Spleen (tissue), 11 donors: ENCODE measurements around the gene TES. TPM values are rescaled to one million over a fixed set of nuclear protein-coding genes. Genes with fewer than 3 reads are reported as not detected.

Experiments
- DNase-seq: peaks from one replicate; pipeline ENCODE4 v3.0.0-alpha.2; 2020
- H3K27ac ChIP-seq, 8 donors: fragments of 200-600 bp; sonication (generic) in 7 of 8; 1 replicate in 4 of 8; 2 replicates in 4 of 8; pipeline versions ENCODE4 v1.5.0 to v1.8.0; 2016 to 2021; ENCODE audit warnings: inconsistent platforms in 4 of 8, mild to moderate bottlenecking in 4 of 8, moderate library complexity in 1 of 8
- H3K27me3 ChIP-seq, 7 donors: fragments of 200-600 bp; sonication (generic) in 6 of 7; replicated peaks in 1 of 7; 1 replicate in 4 of 7; 2 replicates in 3 of 7; pipeline versions ENCODE4 v1.5.0 to v1.8.0; 2016 to 2021; ENCODE audit warnings: inconsistent platforms in 3 of 7, mild to moderate bottlenecking in 1 of 7
- H3K36me3 ChIP-seq, 6 donors: fragments of 200-600 bp; sonication (generic) in 5 of 6; 1 replicate in 4 of 6; 2 replicates in 2 of 6; pipeline versions ENCODE4 v1.5.0 to v1.8.0; 2016 to 2021; ENCODE audit warnings: inconsistent platforms in 2 of 6
- H3K4me1 ChIP-seq, 6 donors: fragments of 200-600 bp; sonication (generic) in 5 of 6; 1 replicate in 3 of 6; 2 replicates in 3 of 6; pipeline versions ENCODE4 v1.5.0 to v1.8.0; 2016 to 2021; ENCODE audit warnings: inconsistent platforms in 3 of 6
- H3K4me3 ChIP-seq, 8 donors: fragments of 200-600 bp; sonication (generic) in 7 of 8; 1 replicate in 4 of 8; 2 replicates in 4 of 8; pipeline versions ENCODE4 v1.5.0 to v1.8.0; 2016 to 2021; ENCODE audit warnings: inconsistent platforms in 4 of 8, mild to moderate bottlenecking in 4 of 8, moderate library complexity in 2 of 8
- H3K9me3 ChIP-seq, 8 donors: fragments of 200-600 bp; sonication (generic) in 7 of 8; 1 replicate in 4 of 8; 2 replicates in 4 of 8; pipeline versions ENCODE4 v1.5.0 to v1.8.0; 2016 to 2021; ENCODE audit warnings: inconsistent platforms in 4 of 8
- POLR2A ChIP-seq, 3 donors: fragments of 450-650 bp; IDR thresholded peaks; one replicate each; pipeline ENCODE4 v1.5.1; 2017; ENCODE audit warnings: antibody characterized with exemption in 3 of 3, mild to moderate bottlenecking in 1 of 3
- POLR2AphosphoS5 ChIP-seq, 3 donors: sonication (generic); formaldehyde crosslinking; IDR thresholded peaks; one replicate each; pipeline ENCODE4 v1.5.1; 2017; ENCODE audit warnings: antibody characterized with exemption in 3 of 3
- WGBS, 5 donors: extraction: QIAGEN DNeasy Blood & Tissue Kit in 3 of 5; methylation state at CpG; one replicate each; pipeline versions ENCODE4 v1.1.5 to v1.1.7; 2013 to 2018; 5-methylcytosine and 5-hydroxymethylcytosine counted together
- intact Hi-C: fragments of 100-400 bp; cut with DNase I; formaldehyde crosslinking; loops from one replicate; pipeline ENCODE4 v1.15.0; 2023; ENCODE audit warnings: low total_unique reads
- polyA plus RNA-seq, 3 donors: library from polyadenylated mRNA; stranded (reverse); fragments of 200-250 nt; gene quantifications; one replicate each; pipeline ENCODE4 v1.2.1, GENCODE V29; 2013
- total RNA-seq, 7 donors: library from RNA; depleted of rRNA in 3 of 7; stranded (reverse); fragments of >200 nt in 3 of 7; fragmentation: NEBNext Ultra II Directional in 4 of 7; extraction: Animal tissue kit (Norgen Biotek cat#: 25700) in 4 of 7; gene quantifications; one replicate each; pipeline versions ENCODE4 v1.1.0 to v1.2.1, GENCODE V29; 2016 to 2021
- TF ChIP-seq, protein P1 (sequence below), 11 experiments: fragments of 200-600 bp in 7 of 11; fragments of 450-650 bp in 4 of 11; sonication (generic) in 4 of 11; IDR thresholded peaks in 8 of 11; conservative IDR thresholded peaks in 3 of 11; 1 replicate in 7 of 11; 2 replicates in 4 of 11; pipeline versions ENCODE4 v1.4.0 to v1.8.0; 2016 to 2021; ENCODE audit warnings: antibody characterized with exemption in 11 of 11, inconsistent platforms in 4 of 11, mild to moderate bottlenecking in 1 of 11
- donor health status: healthy with polysubstance abuse.
- donor health status: DM: no; HTN: no; CAD: no; lungs with moderate emphysema.
- donor health status: DM: no; HTN: no; CAD: no.
- donor health status: Bipolar disorder and iron deficiency.
- donor health status: healthy.
- donor health status: DM: no; HTN: no; CAD: no.
- donor health status: DM: yes; HTN: yes; CAD: no.

Gene TES
- total and polyA plus RNA-seq, 10 donors, result 28.5 to 79.7 (median 62.2) TPM

GRCh38 chr7:116206141-116206540 is 4.2 kb upstream of the TES start:
- DNase-seq, result no peak
- 90 to 97% (median 91%) methylated on average over 1 of the region's 1 CpG for WGBS, 5 donors
- intact Hi-C loops, result no loop called here
- no peak for TF ChIP-seq POLR2A (IDR thresholded peaks at IDR 0.05)
- TF ChIP-seq, protein P1, sequence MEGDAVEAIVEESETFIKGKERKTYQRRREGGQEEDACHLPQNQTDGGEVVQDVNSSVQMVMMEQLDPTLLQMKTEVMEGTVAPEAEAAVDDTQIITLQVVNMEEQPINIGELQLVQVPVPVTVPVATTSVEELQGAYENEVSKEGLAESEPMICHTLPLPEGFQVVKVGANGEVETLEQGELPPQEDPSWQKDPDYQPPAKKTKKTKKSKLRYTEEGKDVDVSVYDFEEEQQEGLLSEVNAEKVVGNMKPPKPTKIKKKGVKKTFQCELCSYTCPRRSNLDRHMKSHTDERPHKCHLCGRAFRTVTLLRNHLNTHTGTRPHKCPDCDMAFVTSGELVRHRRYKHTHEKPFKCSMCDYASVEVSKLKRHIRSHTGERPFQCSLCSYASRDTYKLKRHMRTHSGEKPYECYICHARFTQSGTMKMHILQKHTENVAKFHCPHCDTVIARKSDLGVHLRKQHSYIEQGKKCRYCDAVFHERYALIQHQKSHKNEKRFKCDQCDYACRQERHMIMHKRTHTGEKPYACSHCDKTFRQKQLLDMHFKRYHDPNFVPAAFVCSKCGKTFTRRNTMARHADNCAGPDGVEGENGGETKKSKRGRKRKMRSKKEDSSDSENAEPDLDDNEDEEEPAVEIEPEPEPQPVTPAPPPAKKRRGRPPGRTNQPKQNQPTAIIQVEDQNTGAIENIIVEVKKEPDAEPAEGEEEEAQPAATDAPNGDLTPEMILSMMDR (IDR thresholded peaks at IDR 0.05 in 8 of 11, conservative IDR thresholded peaks at IDR 0.05 in 3 of 11), result no peak
- no peak for TF ChIP-seq POLR2AphosphoS5 (IDR thresholded peaks at IDR 0.05)
- no peaks in the 10 kb centered on the region for H3K9me3 ChIP-seq
- no peaks in the 10 kb centered on the region for H3K27me3 ChIP-seq
- no peak overlapping the region for H3K4me3 ChIP-seq
- H3K27ac ChIP-seq, result no peak overlapping the region
- peaks cover 0 to 13% (median 6%) of the 10 kb centered on the region in 6 donors for H3K4me1 ChIP-seq
- H3K36me3 ChIP-seq, result no peaks in the 10 kb centered on the region

GRCh38 chr7:116208919-116209318 is 1.4 kb upstream of the TES start:
- no peak for DNase-seq
- no peaks in the 10 kb centered on the region for H3K36me3 ChIP-seq
- no peaks in the 10 kb centered on the region for H3K27me3 ChIP-seq
- H3K27ac ChIP-seq, result no peak overlapping the region
- TF ChIP-seq, protein P1 (IDR thresholded peaks at IDR 0.05 in 8 of 11, conservative IDR thresholded peaks at IDR 0.05 in 3 of 11), result no peak
- TF ChIP-seq POLR2AphosphoS5 (IDR thresholded peaks at IDR 0.05) (no peak), POLR2A (IDR thresholded peaks at IDR 0.05) (no peak)
- H3K4me1 ChIP-seq, result peaks cover 21 to 41% (median 31%) of the 10 kb centered on the region in 6 donors
- intact Hi-C loops, result no loop called here
- no peaks in the 10 kb centered on the region for H3K9me3 ChIP-seq
- no peak overlapping the region for H3K4me3 ChIP-seq
- WGBS, 5 donors, result 26 to 48% (median 37%) methylated on average over 1 of the region's 1 CpG

DNA sequence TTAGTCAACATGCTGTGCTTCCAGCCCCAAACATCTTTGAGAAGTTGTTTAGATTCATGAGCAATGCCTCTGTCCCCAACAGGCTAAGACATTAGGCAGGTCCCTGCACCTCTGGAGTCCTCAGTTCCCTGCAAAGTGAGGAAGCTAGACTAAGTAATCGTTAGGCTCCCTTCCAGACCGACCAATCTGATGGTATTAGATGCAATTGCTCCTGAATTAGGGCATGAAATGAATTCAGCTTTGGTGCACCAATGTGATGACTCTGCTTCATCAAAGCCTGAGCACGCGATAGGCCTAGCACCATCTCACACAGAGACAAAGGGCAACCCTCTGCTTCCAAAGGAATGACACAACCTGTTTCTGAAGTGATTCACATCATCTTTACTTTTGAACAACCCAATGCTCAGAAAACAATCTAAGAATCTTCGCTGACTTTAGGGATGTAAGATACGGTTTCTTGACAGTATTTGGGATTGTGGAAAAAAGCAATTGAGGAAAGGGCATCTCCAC is 723 bp upstream of the TES start:
- WGBS, 5 donors, result 84 to 96% (median 94%) methylated on average over 6 of the region's 6 CpGs
- no peak for DNase-seq
- TF ChIP-seq, protein P1 (IDR thresholded peaks at IDR 0.05 in 8 of 11, conservative IDR thresholded peaks at IDR 0.05 in 3 of 11), result no peak
- TF ChIP-seq POLR2A (IDR thresholded peaks at IDR 0.05) (no peak), POLR2AphosphoS5 (IDR thresholded peaks at IDR 0.05) (no peak)
- no peaks in the 10 kb centered on the region for H3K27me3 ChIP-seq
- H3K36me3 ChIP-seq, result no peaks in the 10 kb centered on the region
- H3K4me1 ChIP-seq, result peaks cover 28 to 48% (median 38%) of the 10 kb centered on the region in 6 donors
- H3K4me3 ChIP-seq, result peak overlapping the region in 4 of 8 donors; percentile 70 to 89 (median 84)
- H3K9me3 ChIP-seq, result no peaks in the 10 kb centered on the region
- intact Hi-C loops, result no loop called here
- H3K27ac ChIP-seq, result peak overlapping the region in 5 of 8 donors; percentile 92 to 97 (median 97)

- TF ChIP-seq POLR2A (IDR thresholded peaks at IDR 0.05), result peak in 1 of 3 donors; percentile 3
- TF ChIP-seq POLR2AphosphoS5 (IDR thresholded peaks at IDR 0.05), result peak; percentile 71 to 83 (median 78)
- TF ChIP-seq, protein P1 (IDR thresholded peaks at IDR 0.05 in 8 of 11, conservative IDR thresholded peaks at IDR 0.05 in 3 of 11), result no peak
- no peaks in the 10 kb centered on the region for H3K27me3 ChIP-seq
- H3K27ac ChIP-seq, result peak overlapping the region; percentile 88 to 97 (median 95)
- intact Hi-C loops, result no loop called here
- no peaks in the 10 kb centered on the region for H3K36me3 ChIP-seq
- peak; percentile 90 for DNase-seq
- peak overlapping the region; percentile 63 to 89 (median 74) for H3K4me3 ChIP-seq
- WGBS, 5 donors, result 1 to 3% (median 2%) methylated on average over 21 to 27 of the region's 27 CpGs
- peaks cover 31 to 64% (median 53%) of the 10 kb centered on the region in 6 donors for H3K4me1 ChIP-seq
- H3K9me3 ChIP-seq, result no peaks in the 10 kb centered on the region
These were observed 920 bp downstream of the TES start for GRCh38 chr7:116211006-116211912.
